Measurements from ENCODE around the gene OR2H2. TPM values are rescaled to one million over a fixed set of nuclear protein-coding genes. Genes with fewer than 3 reads are reported as not detected.
A peak's percentile ranks its signal among the peaks of the same experiment; 100 is the strongest.

Gene OR2H2
- total and polyA plus RNA-seq, 2 of the 13 experiments (the other 11 are each of a cell fraction or from before 2014, with no cell fraction given), result not detected

DNA sequence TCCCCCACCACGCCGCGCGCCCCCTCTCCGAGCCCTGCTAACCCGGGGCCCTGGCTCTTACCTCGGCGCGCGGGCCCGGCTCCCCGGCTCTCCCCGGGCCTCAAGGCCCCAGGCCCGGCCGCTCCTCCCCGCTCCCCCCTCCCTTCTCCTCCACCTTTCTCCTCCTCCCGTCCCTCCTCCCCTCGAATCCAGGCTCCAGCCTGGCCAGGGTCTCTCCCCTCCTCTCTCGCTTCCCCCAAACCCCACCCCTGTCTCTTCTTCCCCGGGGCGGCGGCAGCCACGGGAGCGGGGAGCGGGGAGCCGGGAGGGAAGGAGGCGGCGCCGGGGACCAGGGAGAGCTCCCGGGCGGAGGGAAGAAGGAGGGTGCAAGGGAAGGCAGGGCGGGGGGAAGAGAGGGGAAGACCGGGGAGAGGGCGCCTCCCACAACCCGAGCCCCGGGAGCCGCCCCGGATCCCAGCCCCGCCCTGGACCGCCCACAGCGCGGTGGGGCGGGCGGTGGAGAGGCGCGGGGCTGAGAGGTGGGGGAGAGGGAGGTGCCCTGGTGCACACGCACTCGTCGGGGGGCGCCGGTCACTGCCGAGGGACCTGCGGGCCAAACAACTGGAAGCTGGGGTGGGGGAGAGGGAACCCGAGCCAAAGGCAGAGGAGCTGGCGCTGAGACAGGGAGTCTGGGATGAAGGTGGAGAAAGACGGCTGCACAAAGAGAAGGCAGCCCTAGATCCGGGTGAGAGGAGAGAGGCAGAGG lies 48.0 kb downstream of the OR2H2 start, which contains the start of gene GABBR1 (continued):
- TF ChIP-seq ZNF407 (CRISPR knock-in tag; IDR thresholded peaks at IDR 0.05; ENCODE audit: not compliant biosample characterization) (peak; percentile 27), ZNF639 (CRISPR knock-in tag; conservative IDR thresholded peaks at IDR 0.05) (no peak), PCBP1 (IDR thresholded peaks at IDR 0.05; ENCODE audit: borderline replicate concordance, low read depth, low read length) (0 out of 2 replicates have a peak, but pooled peaks have one; percentile 19), PATZ1 (CRISPR knock-in tag; IDR thresholded peaks at IDR 0.05) (peak; percentile 16; the same call in 1 of the 2 replicates), ELF3 (CRISPR knock-in tag; IDR thresholded peaks at IDR 0.05) (no peak), SP5 (CRISPR knock-in tag; IDR thresholded peaks at IDR 0.05; ENCODE audit: borderline replicate concordance, low read depth) (peak; percentile 53; the same call in 1 of the 2 replicates), ZNF687 (CRISPR knock-in tag; IDR thresholded peaks at IDR 0.05) (peak; percentile 28; the same call in 1 of the 2 replicates), FOXK2 (IDR thresholded peaks at IDR 0.05) (no peak)
- TF ChIP-seq, protein P1, sequence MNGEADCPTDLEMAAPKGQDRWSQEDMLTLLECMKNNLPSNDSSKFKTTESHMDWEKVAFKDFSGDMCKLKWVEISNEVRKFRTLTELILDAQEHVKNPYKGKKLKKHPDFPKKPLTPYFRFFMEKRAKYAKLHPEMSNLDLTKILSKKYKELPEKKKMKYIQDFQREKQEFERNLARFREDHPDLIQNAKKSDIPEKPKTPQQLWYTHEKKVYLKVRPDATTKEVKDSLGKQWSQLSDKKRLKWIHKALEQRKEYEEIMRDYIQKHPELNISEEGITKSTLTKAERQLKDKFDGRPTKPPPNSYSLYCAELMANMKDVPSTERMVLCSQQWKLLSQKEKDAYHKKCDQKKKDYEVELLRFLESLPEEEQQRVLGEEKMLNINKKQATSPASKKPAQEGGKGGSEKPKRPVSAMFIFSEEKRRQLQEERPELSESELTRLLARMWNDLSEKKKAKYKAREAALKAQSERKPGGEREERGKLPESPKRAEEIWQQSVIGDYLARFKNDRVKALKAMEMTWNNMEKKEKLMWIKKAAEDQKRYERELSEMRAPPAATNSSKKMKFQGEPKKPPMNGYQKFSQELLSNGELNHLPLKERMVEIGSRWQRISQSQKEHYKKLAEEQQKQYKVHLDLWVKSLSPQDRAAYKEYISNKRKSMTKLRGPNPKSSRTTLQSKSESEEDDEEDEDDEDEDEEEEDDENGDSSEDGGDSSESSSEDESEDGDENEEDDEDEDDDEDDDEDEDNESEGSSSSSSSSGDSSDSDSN (CRISPR knock-in tag; IDR thresholded peaks at IDR 0.05), result 0 out of 2 replicates have a peak, but pooled peaks have one; percentile 24

All from HepG2 (cell line).